Activated naive CD4-positive, alpha-beta T cell treated with anti-CD3 and anti-CD28 coated beads for 36 hours (primary cell): ENCODE data around the gene ELOVL1. TPM values are rescaled to one million over a fixed set of nuclear protein-coding genes. Genes with fewer than 3 reads are reported as not detected.

Experiments used
- CTCF ChIA-PET: fragments of 350-600 bp; sonication (Branson Sonifier 250); formaldehyde crosslinking; loops from one replicate; lab custom pipeline; 2021; ENCODE audit warnings: antibody characterized with exemption; lab: Charles Lee
- DNase-seq: peaks from one replicate; pipeline ENCODE4 v3.0.0-alpha.2; 2020
- H3K27ac Mint-ChIP-seq: one replicate; pipeline ENCODE4 v1.8.0; 2021; ENCODE audit warnings: mild to moderate bottlenecking, mixed read lengths
- H3K27me3 Mint-ChIP-seq: one replicate; pipeline ENCODE4 v1.8.0; 2021; ENCODE audit warnings: low read depth, mixed read lengths
- H3K36me3 Mint-ChIP-seq: one replicate; pipeline ENCODE4 v1.8.0; 2021; ENCODE audit warnings: low read depth, mixed read lengths
- H3K4me1 Mint-ChIP-seq: one replicate; pipeline ENCODE4 v1.8.0; 2021; ENCODE audit warnings: low read depth, mixed read lengths
- H3K4me3 Mint-ChIP-seq: one replicate; pipeline ENCODE4 v1.8.0; 2021; ENCODE audit warnings: mild to moderate bottlenecking, moderate library complexity, mixed read lengths
- H3K9me3 Mint-ChIP-seq: one replicate; pipeline ENCODE4 v1.8.0; 2021; ENCODE audit warnings: mixed read lengths
- intact Hi-C: fragments of 100-400 bp; cut with micrococcal nuclease; formaldehyde crosslinking; loops from one replicate; pipeline ENCODE4 v1.15.1; 2023
- total RNA-seq, 2 experiments: library from RNA; stranded (reverse); gene quantifications; one replicate each; pipeline ENCODE4 v1.2.3, GENCODE V29; 2021

Gene ELOVL1
- total RNA-seq, 2 experiments from 2014 or later: 42.8 to 44.2 TPM

DNA sequence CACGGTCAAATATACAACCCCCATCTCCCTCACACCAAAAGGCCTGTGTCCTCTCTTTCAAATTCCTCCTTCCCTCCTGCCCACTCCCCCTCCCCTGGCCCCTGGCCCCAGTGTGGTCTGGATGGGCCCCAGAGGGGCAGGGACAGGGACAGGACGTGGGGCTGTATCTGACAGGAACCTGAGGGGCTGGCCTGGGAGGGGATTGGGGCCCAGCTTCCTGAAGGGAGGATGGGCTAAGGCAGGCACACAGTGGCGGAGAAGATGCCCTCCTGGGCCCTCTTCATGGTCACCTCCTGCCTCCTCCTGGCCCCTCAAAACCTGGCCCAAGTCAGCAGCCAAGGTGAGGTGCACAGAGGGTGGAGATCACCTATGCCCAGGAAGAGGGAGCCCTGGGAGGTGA lies 30.2 kb downstream of the ELOVL1 start, which contains the start of gene MPL:
MPL (plus strand) TSS at position 231 of the 400 bp plus-strand sequence; CDS start at position 262, 31 bp downstream.
- H3K27ac Mint-ChIP-seq: no peak within 1 kb of the TSS
- H3K36me3 Mint-ChIP-seq: no peaks in the 10 kb centered on the region
- H3K4me1 Mint-ChIP-seq: no peaks in the 10 kb centered on the region
- DNase-seq: no peak
- no peaks in the 10 kb centered on the region for H3K9me3 Mint-ChIP-seq
- no peak within 1 kb of the TSS for H3K4me3 Mint-ChIP-seq
- no peaks in the 10 kb centered on the region for H3K27me3 Mint-ChIP-seq
- intact Hi-C loops: no loop called here
- CTCF ChIA-PET: interaction anchor here (0.6 kb wide), 1 partner anchor 359 kb away, joined by 3 read pairs; no protein-coding TSS in a partner anchor

DNA sequence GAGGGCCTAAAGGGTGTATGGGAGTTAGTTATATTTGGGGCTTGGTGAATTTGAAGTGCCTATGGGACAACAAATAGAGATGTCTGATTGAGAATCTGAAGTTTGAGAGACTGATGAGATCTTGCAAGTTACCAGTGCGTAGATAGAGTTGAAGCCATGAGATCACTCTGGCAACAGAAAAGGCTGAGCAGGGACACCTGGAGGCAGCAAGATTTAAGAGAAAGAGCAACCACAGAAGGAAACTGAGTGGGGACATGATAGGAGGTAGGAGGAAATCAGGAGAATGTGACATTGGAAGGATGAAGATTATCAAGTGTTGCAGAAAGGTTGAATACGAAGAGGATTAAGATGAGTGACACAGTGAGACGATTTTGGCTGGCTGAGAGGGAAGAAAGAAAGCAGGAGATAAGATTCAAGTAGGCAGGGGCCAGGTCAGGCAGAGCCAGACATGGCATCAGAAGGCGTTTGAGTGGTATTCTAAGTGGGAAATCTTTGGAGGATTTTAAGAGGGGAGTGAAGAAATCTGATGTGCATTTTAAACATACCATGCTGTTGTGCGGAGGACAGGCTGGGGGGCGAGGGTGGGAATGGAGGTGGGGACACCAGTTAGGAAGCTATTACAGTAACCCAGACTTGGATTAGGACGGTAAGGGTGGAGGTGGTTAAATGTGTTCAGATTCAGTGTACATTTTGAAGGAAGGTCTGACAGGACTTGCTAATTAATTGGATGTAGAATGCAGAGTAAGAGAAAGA lies 33.2 kb downstream of the ELOVL1 start:
- Mint-ChIP-seq H3K27ac (no peak overlapping the region), H3K36me3 (no peaks in the 10 kb centered on the region), H3K4me3 (no peak overlapping the region), H3K4me1 (peaks cover 11% of the 10 kb centered on the region), H3K9me3 (no peaks in the 10 kb centered on the region), H3K27me3 (no peaks in the 10 kb centered on the region)
- CTCF ChIA-PET: no interaction called here
- intact Hi-C loops: no loop called here
- no peak for DNase-seq

DNA sequence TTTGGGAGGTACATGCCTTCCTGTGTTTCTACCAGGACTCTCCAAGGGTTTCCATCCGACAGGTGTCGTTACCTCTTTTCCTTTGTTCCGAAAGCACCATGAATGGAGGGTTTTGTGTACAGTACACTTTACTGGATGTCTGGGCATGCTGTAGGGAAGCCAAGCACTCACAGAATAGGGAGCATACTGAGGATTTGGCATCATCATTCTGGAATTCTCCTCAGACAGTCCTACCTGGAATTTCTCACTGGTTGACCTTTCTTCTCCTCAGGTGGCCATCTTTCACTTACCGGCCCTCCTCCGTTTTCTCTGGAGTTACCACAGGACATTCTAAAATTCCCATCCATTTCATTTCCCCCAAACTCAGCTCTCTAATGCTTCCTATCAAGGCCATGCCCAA lies 36.1 kb downstream of the ELOVL1 start:
- peaks cover 11% of the 10 kb centered on the region for H3K4me1 Mint-ChIP-seq
- intact Hi-C loops: no loop called here
- no peaks in the 10 kb centered on the region for H3K36me3 Mint-ChIP-seq
- H3K27me3 Mint-ChIP-seq: no peaks in the 10 kb centered on the region
- peaks cover 2% of the 10 kb centered on the region for H3K9me3 Mint-ChIP-seq
- H3K4me3 Mint-ChIP-seq: no peak overlapping the region
- CTCF ChIA-PET: no interaction called here
- no peak overlapping the region for H3K27ac Mint-ChIP-seq
- no peak for DNase-seq

DNA sequence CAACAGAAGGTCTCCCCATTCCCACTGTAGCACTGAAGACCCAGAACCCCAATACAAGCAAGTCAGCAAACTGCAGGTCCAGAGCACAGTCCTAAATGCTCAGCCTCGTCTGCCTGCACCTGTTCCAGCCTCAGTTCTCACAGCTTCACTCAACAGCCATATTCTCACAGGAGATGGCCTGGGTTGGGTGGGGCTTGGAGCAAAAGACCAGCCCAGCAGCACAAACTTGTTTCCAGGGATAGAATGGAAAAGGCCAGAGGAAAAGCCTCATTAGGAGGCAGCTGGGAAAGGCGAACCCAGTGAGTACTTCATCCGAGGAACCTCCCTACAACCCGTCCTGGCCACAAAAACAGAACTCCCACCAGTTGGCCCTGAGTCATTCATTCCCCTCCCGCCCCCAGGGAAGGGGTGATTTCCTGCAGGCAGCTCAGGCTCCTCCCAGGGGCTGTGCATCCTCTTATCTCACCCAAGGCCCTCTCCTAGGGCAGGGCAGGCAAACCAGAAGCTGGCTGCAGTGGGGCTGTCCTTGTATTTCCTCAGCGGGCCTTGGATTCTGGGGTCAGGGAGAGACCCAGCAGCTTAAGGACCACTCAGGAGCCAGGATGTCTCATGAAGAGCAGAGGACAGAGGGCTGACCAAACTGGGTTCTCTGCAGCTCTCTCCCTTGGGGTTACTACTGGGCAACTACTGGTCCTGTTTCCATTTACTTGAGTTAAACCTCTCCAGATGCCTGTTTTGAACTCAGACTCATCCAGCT lies 37.6 kb downstream of the ELOVL1 start:
- no peak overlapping the region for H3K4me3 Mint-ChIP-seq
- CTCF ChIA-PET: interaction anchor here (1.1 kb wide), 1 partner anchor 356 kb away, joined by 3 read pairs; no protein-coding TSS in a partner anchor
- no peaks in the 10 kb centered on the region for H3K36me3 Mint-ChIP-seq
- peaks cover 11% of the 10 kb centered on the region for H3K4me1 Mint-ChIP-seq
- intact Hi-C loops: no loop called here
- no peaks in the 10 kb centered on the region for H3K27me3 Mint-ChIP-seq
- DNase-seq: peak; percentile 76
- H3K27ac Mint-ChIP-seq: no peak overlapping the region
- peaks cover 6% of the 10 kb centered on the region for H3K9me3 Mint-ChIP-seq

DNA sequence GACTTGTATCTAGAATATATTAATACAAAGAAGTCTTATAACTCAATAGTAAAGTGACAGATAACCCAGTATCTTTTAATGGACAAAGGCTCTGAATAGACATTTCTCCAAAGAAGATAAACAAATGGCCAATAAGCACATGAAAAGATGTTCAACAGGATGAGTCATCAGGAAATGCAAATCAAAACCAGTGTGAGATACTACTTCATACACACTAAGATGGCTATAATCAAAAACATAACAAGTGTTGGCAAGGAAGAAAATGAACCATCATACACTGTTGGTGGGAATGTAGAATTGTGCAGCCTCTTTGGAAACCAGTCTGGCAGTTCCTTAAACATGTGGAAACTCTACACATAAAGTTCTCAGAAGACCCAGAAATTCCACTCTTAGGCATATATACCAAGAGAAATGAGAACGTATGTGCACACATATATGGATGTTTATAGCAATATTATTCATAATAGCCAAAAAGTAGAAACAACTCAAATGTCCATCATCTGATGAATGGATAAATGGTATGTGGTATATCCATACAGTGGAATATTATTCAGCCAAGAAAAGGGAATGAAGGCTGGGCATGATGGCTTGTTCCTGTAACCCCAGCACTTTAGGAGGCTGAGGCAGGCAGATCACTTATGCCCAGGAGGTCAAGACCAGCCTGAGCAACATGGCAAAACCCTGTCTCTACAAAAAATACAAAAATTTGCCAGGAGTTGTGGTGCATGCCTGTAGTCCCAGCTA lies 40.1 kb downstream of the ELOVL1 start:
- peaks cover 7% of the 10 kb centered on the region for H3K36me3 Mint-ChIP-seq
- intact Hi-C loops: no loop called here
- peaks cover 16% of the 10 kb centered on the region for H3K9me3 Mint-ChIP-seq
- H3K4me3 Mint-ChIP-seq: no peak overlapping the region
- H3K27ac Mint-ChIP-seq: no peak overlapping the region
- no peak for DNase-seq
- H3K27me3 Mint-ChIP-seq: no peaks in the 10 kb centered on the region
- H3K4me1 Mint-ChIP-seq: peaks cover 11% of the 10 kb centered on the region
- CTCF ChIA-PET: no interaction called here

DNA sequence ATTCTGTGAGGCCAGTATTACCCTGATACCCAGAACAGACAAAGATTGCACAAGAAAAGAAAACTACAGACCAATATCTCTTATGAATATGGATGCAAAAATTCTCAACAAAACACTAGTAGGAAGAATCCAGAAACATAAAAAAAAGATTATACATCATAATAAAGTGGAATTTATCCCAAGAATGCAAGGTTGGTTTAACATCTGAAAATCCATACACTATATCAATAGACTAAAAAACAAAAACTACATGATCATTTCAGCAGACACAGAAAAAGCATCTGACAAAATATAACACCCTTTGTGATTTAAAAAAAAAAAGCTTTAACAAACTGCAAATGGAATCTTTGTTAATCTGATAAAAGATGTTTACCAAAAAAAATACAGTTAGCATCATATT lies 42.4 kb downstream of the ELOVL1 start:
- Mint-ChIP-seq H3K4me3 (no peak overlapping the region), H3K27me3 (no peaks in the 10 kb centered on the region), H3K9me3 (peaks cover 16% of the 10 kb centered on the region), H3K4me1 (peaks cover 7% of the 10 kb centered on the region), H3K27ac (no peak overlapping the region), H3K36me3 (peaks cover 7% of the 10 kb centered on the region)
- intact Hi-C loops: no loop called here
- CTCF ChIA-PET: no interaction called here
- DNase-seq: no peak

DNA sequence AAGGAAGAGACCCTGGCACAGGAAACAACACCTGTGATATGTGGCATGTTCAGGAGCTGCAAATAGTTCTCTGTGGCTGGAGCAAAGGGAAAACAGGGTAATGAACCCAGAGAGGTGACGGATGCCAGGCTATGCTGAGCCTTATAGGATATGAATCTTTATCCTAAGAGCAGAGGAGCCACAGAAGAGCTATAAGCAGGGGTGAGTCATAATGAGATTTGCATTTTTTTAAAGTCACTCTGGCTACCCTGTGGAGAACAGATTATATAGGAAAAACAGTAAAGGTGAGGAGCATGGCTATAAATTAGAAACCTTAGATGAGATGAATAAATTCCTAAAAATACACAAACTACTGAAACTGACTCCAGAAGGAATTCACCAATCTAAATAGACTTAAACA lies 43.0 kb downstream of the ELOVL1 start:
- peaks cover 16% of the 10 kb centered on the region for H3K9me3 Mint-ChIP-seq
- H3K27ac Mint-ChIP-seq: no peak overlapping the region
- no peak overlapping the region for H3K4me3 Mint-ChIP-seq
- no peaks in the 10 kb centered on the region for H3K27me3 Mint-ChIP-seq
- CTCF ChIA-PET: no interaction called here
- H3K36me3 Mint-ChIP-seq: peaks cover 7% of the 10 kb centered on the region
- intact Hi-C loops: no loop called here
- peaks cover 2% of the 10 kb centered on the region for H3K4me1 Mint-ChIP-seq
- no peak for DNase-seq

DNA sequence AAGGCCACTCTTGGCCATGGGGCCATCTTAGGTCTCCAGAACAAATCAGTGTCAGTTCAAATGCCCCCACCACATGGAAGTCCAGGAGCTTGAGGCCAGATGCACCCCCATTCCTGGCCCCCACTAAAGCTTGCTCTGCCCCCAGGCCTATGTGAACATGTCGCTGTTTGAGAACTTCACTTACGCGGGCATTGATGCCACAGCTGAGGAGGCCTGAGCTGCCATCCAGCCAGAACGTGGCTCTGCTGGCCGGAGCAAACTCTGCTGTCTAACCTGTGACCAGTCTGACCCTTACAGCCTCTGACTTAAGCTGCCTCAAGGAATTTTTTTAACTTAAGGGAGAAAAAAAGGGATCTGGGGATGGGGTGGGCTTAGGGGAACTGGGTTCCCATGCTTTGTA lies 45.3 kb downstream of the ELOVL1 start:
- Mint-ChIP-seq H3K9me3 (peaks cover 14% of the 10 kb centered on the region), H3K27ac (no peak overlapping the region), H3K27me3 (no peaks in the 10 kb centered on the region), H3K36me3 (peaks cover 7% of the 10 kb centered on the region), H3K4me1 (no peaks in the 10 kb centered on the region), H3K4me3 (no peak overlapping the region)
- no peak for DNase-seq
- CTCF ChIA-PET: no interaction called here
- intact Hi-C loops: no loop called here

DNA sequence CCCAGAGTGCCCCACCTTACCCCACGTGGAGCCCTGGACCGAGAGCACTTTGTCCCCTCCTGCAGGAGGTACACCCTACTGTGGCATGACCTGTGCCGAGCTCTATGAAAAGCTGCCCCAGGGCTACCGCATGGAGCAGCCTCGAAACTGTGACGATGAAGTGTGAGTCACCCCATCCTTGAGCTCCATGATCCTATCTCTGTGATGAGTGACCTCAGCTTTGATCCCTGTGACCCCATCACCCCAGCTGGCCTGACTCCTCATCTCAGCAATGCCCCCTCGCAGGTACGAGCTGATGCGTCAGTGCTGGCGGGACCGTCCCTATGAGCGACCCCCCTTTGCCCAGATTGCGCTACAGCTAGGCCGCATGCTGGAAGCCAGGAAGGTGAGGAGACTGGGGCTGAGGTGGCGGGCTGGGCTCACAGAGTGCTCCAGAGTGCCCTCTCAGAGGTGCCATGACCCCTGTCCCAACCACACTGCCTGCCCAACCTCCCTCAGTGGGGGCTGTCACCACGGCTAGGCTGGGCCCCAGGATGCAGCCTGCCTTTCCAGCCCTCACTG lies 46.4 kb downstream of the ELOVL1 start:
- Mint-ChIP-seq H3K27me3 (no peaks in the 10 kb centered on the region), H3K36me3 (peaks cover 7% of the 10 kb centered on the region), H3K4me3 (no peak overlapping the region), H3K9me3 (peaks cover 14% of the 10 kb centered on the region), H3K4me1 (no peaks in the 10 kb centered on the region), H3K27ac (no peak overlapping the region)
- no peak for DNase-seq
- CTCF ChIA-PET: interaction anchor here (0.6 kb wide), 1 partner anchor 36 kb away, joined by 3 read pairs; no protein-coding TSS in a partner anchor
- intact Hi-C loops: no loop called here

DNA sequence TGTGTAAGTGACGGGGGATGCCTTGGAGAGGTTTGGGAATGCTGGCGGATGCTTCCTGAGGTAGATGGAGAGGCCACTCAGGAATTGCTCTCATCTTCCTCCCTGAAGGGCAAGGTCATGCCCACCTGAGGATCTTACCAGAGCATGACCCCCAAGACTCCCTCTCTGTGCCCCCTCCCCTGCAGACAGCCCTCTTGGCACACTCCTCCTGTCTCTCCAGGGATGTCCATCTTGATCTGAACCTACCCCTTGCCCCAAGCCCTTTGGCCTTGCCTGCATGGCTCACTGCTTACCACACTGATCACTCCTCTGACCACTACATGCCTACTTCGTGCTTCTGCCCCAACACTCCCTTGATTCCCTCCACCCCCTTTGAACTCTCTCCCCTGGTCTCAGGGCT lies 48.0 kb downstream of the ELOVL1 start:
- Mint-ChIP-seq H3K4me3 (no peak overlapping the region), H3K27me3 (no peaks in the 10 kb centered on the region), H3K36me3 (peaks cover 6% of the 10 kb centered on the region), H3K4me1 (no peaks in the 10 kb centered on the region), H3K9me3 (peaks cover 6% of the 10 kb centered on the region), H3K27ac (no peak overlapping the region)
- intact Hi-C loops: no loop called here
- CTCF ChIA-PET: no interaction called here
- DNase-seq: no peak

DNA sequence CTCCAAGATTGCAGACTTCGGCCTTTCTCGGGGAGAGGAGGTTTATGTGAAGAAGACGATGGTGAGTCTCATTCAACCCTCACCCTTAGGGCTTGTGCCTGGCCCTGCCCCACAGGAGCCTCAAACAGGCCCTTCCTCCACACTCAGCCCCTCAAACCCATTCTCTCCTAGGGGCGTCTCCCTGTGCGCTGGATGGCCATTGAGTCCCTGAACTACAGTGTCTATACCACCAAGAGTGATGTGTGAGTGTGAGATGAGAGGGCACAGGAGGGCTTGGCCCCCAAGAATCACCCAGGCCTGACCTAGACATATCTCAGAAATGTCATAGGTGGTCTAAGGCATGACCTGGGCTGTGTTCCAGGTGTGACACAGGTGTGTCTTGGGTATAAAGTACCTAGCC lies 48.5 kb downstream of the ELOVL1 start:
- DNase-seq: no peak
- Mint-ChIP-seq H3K27me3 (no peaks in the 10 kb centered on the region), H3K4me1 (no peaks in the 10 kb centered on the region), H3K4me3 (no peak overlapping the region), H3K27ac (no peak overlapping the region), H3K9me3 (peaks cover 2% of the 10 kb centered on the region), H3K36me3 (peaks cover under 1% of the 10 kb centered on the region)
- CTCF ChIA-PET: no interaction called here
- intact Hi-C loops: no loop called here

DNA sequence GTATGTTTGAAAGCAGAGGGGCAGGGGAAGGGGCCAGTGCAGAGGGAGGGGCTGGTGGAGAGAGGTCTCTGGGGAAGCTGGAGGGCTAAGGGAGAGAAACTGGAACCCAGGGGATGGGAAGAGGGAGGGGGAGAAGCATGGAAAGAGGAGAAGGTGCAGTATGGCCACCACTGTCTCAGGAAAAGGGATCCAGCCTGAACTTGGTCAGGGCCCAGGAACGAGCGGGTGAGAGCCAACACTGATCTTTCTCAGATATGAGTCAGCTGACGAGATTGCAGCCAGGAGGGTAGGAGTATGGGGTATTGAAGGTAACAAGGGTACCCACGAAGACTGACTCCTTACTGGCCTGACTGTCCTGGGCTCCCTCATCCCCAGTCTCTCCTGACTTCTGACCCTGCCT lies 49.0 kb downstream of the ELOVL1 start:
- no peaks in the 10 kb centered on the region for H3K4me1 Mint-ChIP-seq
- no peak overlapping the region for H3K27ac Mint-ChIP-seq
- intact Hi-C loops: no loop called here
- no peaks in the 10 kb centered on the region for H3K27me3 Mint-ChIP-seq
- CTCF ChIA-PET: interaction anchor here (0.7 kb wide), 1 partner anchor 477 kb away, joined by 5 read pairs; no protein-coding TSS in a partner anchor
- H3K36me3 Mint-ChIP-seq: no peaks in the 10 kb centered on the region
- H3K4me3 Mint-ChIP-seq: no peak overlapping the region
- H3K9me3 Mint-ChIP-seq: no peaks in the 10 kb centered on the region
- no peak for DNase-seq
